ENCODE measurements around the gene IRF9.

The IRF9 gene

GRCh38 chr14:24149302-24149969, 11.6 kb upstream of the IRF9 start:
- DNase-seq = no peak

DNA sequence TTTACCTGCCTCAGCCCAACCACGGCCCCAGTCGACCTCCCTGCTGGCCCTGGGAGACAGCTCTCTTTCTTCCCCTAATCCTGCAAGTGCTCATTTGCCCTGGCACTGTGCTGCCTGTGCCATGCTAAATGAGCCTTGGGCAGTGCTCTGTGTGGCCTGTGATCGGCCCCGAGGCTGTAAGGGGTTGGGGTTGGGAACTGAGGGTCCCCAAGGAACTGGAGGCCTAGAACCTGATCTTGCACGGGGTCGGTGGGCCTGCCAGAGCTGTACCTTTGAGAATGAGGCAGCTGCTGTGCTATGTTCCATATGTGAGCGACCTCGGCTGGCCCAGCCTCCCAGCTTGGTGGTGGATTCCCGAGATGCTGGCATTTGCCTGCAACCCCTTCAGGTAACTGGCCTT, 11.0 kb upstream of the IRF9 start:
- no peak for DNase-seq

DNA sequence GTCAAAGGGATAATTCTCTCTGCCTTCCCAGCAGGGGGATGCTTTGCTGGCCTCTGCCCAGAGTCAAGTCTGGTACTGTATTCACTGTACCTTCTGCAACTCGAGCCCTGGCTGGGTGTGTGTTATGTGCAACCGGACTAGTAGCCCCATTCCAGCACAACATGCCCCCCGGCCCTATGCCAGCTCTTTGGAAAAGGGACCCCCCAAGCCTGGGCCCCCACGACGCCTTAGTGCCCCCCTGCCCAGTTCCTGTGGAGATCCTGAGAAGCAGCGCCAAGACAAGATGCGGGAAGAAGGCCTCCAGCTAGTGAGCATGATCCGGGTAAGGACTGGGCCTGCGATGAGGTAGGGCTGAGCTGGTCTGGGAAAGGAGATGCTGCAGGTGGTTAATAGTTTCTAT, 10.5 kb upstream of the IRF9 start:
- DNase-seq = no peak

- no peak for DNase-seq
Measured at GRCh38 chr14:24150993-24151392, 10.1 kb upstream of the IRF9 start.

GRCh38 chr14:24151404-24152080, 9.5 kb upstream of the IRF9 start:
- DNase-seq = no peak

GRCh38 chr14:24155100-24155499, 6.0 kb upstream of the IRF9 start:
- DNase-seq = no peak

GRCh38 chr14:24156840-24157239, 4.2 kb upstream of the IRF9 start:
- DNase-seq = no peak

DNA sequence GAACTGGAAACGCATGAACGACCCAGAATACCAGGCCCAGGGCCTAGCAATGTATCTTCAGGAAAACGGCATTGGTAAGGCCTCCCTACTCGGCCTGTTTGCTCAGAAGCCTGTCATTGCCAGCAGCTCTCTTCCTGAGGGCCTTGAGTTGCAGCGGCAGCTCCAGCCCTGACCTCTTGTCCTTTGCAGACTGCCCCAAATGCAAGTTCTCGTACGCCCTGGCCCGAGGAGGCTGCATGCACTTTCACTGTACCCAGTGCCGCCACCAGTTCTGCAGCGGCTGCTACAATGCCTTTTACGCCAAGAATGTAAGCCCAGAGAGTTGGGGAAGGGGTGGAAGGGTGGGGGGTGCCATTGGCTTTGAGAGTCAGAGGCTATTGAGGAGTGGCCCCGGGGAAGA, 3.7 kb upstream of the IRF9 start:
- no peak for DNase-seq

- no peak for DNase-seq
Measured at GRCh38 chr14:24159777-24160498, 1.1 kb upstream of the IRF9 start.

DNA sequence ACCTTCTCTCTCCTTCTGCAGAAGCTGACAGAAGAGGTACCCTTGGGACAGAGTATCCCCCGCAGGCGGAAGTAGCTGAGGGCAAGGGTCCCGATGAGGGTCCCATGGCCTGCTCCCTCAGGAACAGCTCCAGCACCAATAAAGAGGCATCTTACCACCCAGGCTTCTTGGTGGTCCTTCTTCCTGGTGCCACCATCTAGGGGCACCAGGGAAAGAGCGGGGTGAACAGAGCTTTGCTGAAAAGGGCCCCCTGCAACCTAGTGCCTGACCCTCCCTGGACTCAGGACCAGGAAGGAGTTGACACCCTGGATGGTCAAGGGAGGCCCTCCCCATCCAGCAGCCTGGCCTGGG, 591 bp upstream of the IRF9 start:
- no peak for DNase-seq

- no peak for DNase-seq
Measured at GRCh38 chr14:24162093-24162492, 1.0 kb downstream of the IRF9 start.

GRCh38 chr14:24164518-24164991, 3.5 kb downstream of the IRF9 start:
- no peak for DNase-seq

GRCh38 chr14:24165785-24166184, 4.7 kb downstream of the IRF9 start:
- DNase-seq = no peak

GRCh38 chr14:24167469-24168114, 6.5 kb downstream of the IRF9 start:
- DNase-seq = no peak

GRCh38 chr14:24171422-24172260, 10.6 kb downstream of the IRF9 start, which contains the start of gene REC8:
REC8 (plus strand) TSS chr14:24172080; CDS start chr14:24172553, 473 bp downstream.
- no peak for DNase-seq

DNA sequence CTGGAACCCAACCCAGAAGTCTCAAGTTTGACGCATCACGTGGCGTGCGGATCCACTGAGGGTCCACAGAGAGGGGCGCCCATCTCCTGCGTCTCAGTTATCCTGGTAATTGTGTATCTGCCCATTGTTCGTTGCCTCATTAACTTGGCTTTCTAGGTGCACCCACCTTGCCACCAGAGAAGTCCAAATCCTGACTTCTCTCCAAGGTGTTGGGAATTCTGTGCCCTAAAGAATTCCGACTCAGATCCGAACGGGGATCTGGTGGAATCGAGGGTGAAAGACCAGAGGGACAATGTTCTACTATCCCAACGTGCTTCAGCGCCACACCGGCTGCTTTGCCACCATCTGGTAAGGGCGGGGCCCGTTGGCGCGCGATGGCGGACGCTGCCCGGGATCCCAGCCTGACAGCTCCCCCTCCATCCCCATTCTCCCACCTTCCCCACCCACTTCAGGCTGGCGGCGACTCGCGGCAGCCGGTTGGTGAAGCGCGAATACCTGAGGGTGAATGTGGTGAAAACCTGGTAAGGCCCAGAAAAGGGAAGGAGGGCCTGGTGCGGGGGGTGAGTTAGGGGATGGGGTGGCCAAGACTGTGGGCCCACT, 11.3 kb downstream of the IRF9 start:
- no peak for DNase-seq

DNA sequence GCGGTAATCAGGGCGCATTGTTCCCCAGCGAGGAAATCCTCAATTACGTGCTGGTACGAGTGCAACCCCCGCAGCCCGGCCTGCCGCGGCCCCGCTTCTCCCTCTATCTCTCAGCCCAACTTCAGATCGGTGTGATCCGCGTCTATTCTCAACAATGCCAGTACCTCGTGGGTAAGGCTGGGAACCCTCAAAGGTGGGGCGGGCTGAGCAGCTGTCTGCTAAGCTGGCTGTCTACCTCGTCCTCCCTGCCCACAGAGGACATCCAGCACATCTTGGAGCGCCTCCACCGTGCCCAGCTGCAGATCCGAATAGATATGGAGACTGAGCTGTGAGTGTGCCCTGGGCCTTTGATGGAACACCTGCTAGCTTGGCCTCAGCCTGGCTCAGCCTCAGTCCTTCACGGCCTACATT, 11.8 kb downstream of the IRF9 start:
- DNase-seq = no peak

- DNase-seq = no peak
Measured at GRCh38 chr14:24176599-24176998, 15.5 kb downstream of the IRF9 start.

GRCh38 chr14:24177041-24177825, 16.2 kb downstream of the IRF9 start:
- DNase-seq = no peak

DNA sequence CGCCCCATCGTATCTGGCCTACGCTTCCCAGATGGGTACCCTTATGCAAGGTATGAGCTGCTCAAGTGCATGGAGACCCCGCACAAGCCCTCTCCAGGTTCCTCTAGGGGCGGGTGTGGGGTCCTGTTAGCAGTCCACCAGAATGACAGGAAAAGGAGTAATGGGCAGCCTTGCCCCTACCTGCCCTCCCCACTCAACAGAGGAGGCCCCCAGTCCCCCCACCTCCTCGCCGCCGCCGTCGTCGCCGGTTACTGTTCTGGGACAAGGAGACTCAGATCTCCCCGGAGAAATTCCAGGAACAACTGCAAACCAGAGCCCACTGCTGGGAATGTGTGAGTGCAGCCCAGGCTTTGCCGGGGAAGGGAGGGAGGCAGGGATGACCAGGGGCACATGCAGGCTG, 16.8 kb downstream of the IRF9 start:
- DNase-seq = no peak
